Measurements from ENCODE around the gene MSX2.

Gene MSX2

DNA sequence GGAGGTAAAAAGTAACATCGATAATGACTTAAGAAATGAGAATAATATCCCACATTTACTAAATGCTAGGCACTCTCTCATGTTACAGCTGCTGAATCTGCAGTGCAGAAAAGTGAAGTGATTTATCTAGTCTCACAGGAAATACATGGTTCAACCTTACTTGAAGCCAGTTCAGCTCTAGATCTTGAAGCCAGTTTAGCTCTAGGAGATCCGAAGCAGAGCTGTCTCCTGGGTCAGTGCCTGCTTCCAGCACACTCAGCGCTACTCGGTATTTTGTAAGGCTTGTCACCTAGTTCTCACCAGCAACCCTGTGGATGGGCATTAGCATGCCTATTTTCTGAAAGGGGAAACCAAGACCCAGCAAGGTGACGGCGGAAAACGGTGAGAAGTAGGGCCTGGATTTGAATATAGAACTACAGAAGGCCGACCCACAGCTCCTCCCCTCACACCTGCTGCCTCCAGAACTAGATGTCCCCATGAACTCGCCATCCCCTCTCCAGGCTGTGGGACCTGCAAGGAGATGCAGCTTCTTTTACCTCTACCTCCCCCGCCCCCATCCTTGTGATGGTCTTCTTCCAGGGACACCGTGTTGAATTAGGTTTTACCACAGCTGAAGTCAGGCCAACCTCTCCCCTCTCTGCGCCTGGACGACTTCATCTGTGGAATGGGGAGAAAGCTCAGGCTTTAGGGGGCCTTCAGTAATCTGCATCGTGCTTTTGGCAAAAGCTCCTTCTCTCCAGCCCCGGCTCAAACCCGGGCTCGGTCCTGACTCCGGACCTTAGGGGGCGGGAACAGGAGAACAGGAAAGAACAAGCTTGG is 4.4 kb upstream of the MSX2 start:
- DNase-seq = no peak

DNA sequence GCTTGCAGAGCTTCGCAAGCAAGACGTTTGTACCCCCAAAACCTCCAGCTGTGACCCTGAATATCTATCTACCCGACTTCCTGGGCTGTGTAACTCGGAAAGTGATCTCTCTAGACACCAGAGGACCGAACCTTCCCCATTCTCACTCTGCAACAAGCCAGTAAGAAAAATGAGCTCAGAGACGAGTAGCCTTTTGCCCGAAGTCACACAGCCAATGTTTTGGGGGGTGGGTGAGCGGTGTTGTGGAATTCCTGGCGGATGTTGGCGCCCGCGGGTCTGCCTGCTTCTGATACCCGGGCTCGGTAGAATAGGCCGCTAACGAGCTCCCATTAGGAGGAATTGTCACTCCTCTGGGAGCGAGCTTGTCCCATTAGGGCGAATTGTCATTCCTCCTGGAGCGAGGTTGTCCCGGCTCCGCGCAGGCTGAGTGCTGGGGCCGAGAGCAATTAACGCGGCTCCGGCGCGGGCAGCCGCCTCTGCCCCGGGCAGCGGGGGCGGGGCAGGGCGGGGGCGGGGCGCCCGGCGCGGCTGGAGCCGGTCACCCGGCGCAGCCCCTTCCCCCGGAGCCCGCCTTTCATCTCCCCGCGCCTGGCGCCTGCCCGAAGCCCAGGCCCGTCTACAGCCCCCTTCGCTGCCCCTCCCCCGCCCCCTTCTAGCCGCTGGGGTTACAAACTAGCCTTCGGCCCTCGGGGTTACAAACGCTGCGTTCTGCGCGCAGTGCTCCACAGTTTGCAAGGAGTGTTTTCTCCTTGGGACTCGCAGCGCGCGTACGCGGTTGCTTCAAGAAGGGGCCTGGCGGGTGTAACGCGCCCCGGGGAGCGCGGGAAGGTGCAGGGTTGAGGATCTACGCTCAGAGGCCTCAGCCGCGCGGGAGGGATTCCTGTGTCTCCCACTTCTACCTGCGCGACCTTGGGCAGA is 3.5 kb upstream of the MSX2 start:
- no peak for DNase-seq

DNA sequence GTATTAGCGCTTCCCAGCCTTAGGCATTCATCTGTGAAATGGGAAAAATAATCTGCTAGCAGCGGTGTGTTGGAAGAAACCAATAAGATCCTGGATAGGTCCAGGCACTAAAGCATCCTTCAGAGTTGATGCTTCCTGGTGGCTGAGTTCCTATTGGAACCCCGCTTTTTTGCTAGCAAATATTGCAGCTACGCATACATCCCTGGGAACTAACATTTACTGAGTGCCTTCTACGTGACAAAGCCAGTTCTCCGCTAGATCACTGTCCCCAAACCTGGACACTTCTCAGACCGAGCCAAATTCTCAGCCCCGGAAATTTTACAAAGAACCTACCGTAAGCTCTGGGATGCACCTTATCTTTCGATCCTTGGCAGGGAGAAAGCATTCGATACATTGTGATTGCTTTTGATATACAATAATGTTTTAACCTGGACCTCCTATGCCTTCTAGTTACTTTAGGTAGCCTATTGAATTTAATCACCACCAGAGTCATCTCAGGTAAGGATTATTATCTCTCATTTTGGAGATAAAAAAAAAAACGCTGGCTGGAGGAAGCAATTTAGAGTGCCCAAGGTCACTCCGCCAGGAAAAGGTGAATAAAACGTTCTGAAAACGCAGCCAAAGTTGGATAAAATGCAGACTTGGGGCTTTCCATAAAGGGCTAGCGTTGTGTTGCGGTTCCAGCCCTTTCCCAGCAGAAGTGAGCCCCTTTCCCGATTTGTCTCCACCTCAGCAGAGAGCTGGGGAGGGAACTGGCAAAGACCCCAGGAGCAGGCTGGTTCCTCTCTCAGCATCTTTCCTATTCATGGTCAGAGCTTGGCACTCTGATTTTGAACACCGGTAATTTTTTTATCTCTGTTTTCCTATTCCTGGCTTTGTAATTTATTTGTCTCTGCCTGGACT is 2.6 kb upstream of the MSX2 start:
- DNase-seq = no peak

DNA sequence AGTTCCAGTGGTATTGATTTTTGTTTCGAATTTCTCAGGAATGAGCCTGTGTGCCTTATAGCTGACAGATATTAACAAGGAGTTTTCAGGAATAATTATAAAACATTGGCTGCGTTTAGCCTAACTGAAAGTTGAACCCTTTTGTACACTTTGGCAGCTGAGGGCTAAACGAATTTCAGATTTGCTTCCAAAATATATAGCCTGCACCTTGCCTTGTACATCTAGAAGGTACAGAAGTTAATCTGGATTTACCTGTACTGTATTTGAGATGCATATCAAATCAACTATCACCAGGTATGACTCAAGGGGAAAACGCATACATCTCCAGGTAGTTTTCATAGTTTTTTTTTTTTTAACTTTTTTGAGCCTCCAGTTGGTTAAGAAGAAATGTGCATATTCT is 1.9 kb upstream of the MSX2 start:
- no peak for DNase-seq

DNA sequence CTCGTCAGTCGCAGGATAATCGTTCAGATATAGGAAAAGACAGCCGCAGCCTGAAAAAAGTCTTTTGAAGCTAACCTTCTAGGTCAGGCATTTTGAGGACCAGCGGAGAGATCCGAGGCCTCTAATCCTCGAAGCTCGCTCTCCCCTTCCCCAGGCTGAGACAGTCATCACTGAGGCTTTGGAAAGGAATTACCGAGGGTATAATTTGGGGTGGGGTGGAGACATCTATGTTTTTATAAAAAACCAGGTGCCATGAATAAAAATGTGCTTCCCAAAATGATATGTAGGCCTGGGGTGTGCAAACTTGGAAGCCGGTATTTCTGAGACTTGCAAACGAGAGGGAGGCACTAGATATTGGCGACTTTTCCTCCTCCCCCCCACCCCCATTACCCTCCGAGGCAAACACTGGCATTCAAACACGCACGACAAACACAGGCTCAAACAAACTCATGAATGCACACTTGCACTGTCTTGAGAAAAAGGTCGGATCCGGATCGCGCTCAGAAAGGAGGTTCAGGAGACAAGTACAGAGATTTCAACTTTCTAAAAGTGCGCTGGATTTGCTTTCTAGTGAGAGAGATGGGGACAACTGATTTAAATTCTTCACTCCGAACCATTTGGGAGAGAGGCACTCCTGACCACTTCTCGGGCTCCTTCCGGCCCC is 935 bp upstream of the MSX2 start:
- no peak for DNase-seq

DNA sequence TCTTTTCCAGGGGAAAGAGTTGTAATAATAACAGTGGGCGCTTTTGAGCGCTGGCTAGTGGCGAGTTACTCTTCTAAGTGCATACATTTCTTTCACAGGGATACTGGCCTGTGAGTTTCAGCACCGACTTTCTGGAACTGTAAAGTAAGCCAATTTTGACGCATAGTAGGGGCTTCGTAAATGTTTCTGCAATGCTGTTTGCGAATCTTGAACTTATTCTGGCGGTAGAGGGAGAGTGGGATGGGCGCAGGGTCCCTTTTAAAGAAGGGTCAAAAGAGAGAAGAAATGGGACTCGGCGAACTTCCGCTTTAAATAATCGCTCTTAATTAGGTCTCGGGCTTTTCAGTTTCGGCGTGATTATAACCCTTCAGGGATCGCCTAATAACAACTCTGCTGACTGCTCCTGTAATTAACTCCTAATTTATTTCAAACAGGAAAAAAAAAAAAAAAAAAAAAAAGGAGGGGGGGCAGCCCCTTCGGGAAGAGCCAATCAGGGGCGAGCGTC is 351 bp upstream of the MSX2 start:
- no peak for DNase-seq

DNA sequence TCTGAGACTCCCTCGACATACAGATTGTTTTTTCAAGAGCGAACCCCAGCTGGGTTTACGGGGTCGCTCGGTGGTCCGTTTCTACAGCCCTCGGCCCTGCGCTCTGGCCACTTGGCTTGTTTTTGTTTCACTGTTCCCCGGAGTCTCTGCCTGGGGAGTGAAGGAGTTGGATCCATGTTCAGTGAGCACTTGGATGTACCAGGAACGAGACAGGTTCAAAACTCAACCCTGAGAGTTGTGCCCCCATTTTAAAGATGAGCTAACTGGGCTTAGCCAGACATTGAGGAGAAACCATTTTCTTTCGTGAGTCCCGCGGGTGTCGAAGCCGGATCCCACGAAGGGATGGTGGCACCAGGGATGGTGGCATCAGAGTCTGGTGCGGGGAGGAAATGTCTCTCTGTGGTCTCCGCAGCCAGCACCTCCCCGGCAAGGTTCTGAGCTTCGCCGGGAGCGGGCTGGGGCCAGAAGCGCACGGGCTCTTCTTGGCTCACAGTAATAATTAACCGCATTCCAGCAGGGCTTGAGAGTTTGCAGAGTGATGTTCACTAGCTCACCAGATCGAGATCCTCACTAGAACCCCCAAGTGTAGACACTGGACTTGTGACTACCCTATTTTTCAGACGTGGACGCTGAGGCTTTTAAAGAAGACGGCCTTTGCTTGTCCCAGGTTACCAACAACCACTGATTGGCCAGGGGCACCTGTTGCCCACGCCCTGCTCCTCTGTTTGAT is 1.0 kb downstream of the MSX2 start:
- no peak for DNase-seq

DNA sequence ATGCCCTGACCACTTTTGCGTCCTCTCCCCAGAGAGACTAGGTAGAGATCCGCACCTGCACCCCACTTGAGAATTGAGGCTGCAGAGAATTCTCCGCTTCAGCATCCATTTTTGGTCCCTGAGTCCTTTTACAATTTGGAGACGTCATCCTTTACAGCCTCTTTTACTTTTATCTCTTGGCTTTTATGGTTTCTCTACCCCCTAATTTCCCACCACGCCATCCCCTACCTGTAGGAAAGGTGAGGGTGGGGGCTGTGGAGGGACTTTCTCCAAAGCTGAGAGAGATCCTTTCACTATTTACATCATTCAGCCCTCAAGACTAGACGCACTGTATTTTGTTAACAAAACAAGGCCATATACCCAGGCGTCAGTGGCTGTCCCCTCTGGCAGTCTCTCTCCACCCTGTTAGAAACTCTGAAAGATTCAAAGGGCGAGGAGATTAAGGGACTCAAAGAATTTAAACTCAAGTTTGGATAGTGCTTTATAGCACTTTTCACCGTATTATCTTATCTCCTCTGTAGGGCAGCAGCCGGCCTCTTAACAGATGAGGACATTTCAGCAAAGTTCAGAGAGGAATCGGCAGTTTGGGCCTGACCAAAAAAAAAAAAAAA is 1.7 kb downstream of the MSX2 start:
- no peak for DNase-seq

DNA sequence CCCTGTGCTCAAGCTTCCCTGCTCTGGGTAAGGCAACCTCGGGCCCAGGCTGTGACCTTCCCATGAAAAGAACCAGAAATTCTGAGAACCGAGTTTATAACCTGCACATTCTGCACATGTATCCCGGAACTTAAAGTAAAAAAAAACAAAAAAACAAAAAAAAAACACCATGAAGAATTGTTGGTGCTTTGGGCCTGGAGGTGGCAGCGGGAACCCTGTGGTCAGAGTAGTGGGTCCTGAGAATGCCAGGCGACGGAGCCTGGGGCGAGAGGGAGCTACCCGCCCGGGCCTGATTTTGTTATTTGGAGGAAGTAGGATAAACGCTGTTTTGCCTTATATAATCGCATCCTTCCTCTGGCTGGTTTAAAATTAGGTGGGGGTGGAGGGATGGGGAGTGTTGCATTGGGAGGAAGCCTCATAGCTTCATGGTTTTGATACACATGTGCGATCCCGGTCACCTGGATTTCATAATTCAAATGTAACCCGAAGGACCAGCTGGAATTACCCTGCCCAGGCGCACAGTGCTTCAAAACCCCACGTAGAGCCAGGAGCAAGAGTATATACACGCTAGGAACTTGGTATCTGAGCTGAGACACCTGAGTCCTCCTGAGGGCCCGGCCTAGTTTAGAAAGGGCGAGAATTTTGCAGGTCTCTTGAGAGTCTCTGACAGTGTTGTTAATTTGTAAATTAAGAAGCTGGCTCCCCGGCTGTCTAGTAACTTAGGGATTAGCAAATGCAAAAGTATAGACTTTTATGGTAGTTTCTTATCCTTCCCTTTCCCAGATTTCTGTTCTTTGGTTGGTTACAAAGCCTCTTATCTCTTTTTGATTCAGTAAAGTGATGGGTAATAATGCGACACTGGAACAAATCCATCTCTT is 2.8 kb downstream of the MSX2 start:
- no peak for DNase-seq

DNA sequence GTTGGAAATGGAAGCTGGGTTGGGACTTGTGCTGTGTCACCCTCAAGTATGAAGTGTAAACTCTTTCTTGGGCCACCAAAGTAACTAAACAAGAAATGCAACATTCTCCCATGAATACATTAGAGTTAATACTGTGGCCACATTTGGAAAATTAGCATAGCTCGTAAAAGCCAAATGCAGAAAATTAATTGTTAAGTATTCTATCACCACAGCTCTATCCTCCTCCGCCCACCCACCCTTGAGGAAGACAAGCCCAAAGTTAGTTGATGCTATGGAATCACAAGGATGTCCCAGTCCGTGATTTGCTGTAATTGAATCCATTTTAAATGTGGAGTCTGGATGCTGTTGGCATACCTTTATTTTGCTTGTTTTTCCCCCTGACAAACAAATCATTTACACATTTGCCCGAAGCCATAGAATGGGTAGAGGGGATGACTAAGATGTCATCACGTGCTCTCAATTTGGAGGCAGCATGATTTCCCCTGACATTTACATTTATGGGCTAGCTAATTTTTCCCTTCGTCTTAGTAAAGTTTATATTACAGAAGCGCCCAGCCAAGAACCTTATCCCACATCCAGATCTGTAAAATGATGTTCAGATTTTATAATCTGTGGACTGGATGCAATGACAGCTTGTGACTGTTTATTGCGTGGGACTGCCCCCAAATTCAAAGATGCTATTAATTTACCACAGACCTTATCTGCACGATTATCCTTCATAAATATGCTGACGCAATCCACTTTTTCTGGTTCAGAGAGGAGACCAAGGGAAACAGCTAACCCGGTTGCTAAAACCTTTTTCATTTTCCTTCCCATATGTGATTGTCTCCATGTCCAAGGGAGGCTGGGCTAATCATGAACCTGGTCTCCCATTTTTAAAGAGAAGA is 3.7 kb downstream of the MSX2 start:
- DNase-seq = no peak

DNA sequence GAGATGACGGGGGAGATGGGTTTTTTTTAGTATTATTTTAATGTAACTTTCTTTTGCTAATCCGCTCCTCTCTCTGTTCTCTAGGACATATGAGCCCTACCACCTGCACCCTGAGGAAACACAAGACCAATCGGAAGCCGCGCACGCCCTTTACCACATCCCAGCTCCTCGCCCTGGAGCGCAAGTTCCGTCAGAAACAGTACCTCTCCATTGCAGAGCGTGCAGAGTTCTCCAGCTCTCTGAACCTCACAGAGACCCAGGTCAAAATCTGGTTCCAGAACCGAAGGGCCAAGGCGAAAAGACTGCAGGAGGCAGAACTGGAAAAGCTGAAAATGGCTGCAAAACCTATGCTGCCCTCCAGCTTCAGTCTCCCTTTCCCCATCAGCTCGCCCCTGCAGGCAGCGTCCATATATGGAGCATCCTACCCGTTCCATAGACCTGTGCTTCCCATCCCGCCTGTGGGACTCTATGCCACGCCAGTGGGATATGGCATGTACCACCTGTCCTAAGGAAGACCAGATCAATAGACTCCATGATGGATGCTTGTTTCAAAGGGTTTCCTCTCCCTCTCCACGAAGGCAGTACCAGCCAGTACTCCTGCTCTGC is 4.8 kb downstream of the MSX2 start:
- no peak for DNase-seq

DNA sequence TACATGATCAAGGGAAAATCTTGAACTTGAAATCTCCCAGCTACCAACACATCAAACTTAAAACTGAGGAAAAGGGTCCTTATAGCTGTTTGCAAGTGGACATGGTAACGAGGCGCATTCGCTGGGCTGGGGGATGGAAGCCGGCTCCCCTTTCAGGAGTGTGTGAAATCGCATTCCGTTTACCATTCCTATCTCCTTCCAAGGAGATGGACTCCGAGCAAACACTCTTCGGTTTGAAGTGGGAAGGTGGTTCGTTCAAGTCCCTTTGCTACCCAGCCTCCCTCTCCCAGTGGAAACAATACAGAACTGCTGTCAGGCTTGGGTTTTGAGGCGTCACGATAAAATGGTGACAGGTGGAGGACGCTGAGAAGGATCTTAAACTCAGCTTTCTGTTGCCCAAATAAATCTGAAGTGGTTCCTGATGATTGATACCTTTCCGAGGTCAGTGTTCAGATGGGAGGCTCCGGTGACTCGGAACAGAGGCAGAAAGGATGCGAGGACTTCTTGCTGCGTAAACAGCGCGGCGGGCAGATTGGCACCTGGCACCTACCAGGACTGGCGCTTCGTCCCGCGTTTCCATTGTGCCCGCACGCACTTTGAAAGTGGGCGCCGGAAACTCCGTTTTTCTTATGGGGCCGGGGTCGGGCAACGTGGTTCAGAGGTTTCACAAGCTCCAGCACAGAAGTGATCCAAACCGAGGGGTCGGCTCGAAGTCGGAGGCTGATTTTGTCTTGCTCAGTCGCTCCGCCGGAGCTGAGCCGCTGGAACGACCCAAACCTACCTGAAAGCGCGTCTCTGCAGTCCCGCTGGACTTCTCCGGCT is 7.0 kb downstream of the MSX2 start:
- peak; percentile 41 for DNase-seq

DNA sequence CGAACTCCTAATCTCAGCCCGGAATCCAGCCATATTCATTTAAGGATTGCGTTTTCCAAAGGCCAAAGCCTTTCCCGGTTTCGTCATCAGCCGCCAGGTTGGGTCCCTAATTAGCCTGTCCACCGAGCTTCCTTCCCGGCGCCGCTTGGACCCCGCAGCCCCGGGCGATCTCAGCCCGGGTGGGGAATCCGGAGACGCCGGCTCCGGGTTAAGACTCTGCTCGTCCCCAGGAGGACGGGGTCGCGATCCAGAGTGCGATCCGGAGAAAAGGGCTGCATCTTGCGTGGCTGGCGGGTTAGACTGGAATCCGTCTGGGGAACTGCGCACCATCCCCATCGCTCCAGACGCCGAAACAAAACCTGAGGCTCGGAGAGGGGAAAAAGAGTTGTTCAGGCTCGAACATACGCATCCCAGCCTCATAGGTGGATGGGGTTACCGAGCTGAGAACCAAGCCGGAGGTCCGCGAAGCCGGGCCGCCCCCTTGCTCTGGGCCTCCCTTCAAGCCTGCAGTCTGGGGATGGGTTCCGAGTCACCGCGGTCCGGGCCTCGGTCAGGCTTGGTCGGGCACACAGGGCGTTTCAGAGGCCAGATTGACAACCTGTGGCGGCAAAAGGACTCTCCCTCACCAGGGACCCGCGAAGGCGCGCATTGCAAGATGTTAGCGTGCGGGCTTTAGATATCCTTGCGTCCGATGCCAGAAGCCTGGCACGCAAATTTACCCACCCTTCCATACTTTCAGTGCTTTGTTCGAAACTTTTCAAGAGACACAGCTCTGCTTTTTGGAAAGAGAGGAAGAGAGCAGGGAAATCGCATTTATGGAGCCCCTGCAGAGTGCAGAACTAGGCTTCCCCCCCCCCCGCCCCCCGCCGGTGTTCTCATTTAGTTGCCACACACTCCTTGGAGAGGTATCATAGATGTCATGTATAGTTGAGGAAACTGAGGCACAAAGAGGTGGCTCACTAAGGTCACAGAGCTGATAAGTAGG is 7.9 kb downstream of the MSX2 start:
- DNase-seq = no peak

DNA sequence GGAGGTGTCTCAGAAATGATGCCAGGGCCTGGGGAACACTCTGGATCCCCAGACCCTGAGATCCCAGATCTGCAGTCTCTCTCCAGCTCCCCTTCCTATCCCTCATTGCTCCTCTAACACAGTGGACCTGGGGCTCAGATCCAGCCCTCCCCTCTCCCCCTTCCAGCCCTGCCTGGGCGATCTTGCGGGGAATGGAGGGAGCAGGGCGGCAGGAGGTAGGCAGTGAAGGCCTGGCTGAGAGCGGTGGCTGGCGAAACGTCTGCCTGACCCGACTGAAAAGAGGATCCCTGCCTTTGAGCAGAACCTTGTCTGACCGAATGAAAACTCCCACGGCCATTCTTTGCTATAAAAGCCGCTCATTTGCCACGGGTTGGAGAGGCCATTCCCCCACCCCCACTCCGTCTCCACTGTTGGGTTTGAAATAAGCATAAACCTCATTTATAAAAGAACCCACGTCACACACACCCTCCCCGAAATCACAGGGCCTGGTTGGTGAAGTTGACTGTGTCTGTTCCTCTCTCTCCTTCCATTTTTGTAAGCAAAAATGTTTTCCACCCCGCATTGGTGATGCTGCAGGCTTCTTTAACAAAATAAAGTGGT is 8.8 kb downstream of the MSX2 start:
- DNase-seq = no peak

DNA sequence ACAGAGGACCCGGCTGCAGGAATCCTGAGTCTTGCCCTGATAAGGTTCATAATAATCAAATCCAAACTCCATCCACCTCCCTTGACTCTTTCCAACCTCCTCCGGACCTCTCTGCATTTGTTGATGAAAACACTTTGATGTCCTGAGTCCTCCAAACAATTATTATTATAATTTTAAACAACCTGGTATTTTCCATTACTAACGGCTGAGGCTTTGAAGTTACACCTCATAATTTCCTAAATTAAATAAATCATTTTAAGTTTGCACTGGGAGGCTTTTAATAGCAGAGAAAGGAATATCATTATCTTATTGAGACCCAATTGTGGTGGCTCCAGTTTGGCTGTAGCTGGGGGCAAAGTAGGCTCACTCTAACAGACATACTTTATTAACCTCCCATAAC is 9.5 kb downstream of the MSX2 start:
- DNase-seq = no peak
